ENCODE data around the gene KRIT1. TPM values are rescaled to one million over a fixed set of nuclear protein-coding genes. Genes with fewer than 3 reads are reported as not detected.

Gene KRIT1
- total and polyA plus RNA-seq, 2 experiments from 2014 or later, result 25.3 to 50.6 TPM

GRCh38 chr7:92260248-92260781 is 14.6 kb upstream of the KRIT1 start:
- Histone ChIP-seq H2AFZ (no peak overlapping the region), H4K20me1 (ENCODE audit: insufficient read depth, poor library complexity, severe bottlenecking) (no peaks in the 10 kb centered on the region), H3K9me2 (replicated peaks; ENCODE audit: insufficient read depth) (no peaks in the 10 kb centered on the region), H3K36me3 (replicated peaks; ENCODE audit: insufficient read depth, low read depth) (no peaks in the 10 kb centered on the region), H3K4me2 (no peak overlapping the region), H3K4me1 (ENCODE audit: insufficient read depth) (no peaks in the 10 kb centered on the region), H3K4me3 (no peak overlapping the region), H3K27ac (no peak overlapping the region), H3K27me3 (no peaks in the 10 kb centered on the region), H3K79me2 (peaks cover 88% of the 10 kb centered on the region), H3K9me3 (ENCODE audit: low read depth) (peaks cover 6% of the 10 kb centered on the region)
- WGBS (ENCODE audit: low lambda C conversion rate, missing lambda C conversion rate), result 85% methylated on average over 7 of the region's 7 CpGs
- no peak for TF ChIP-seq EZH2phosphoT487 (IDR thresholded peaks at IDR 0.05; ENCODE audit: low read depth, severe bottlenecking, unreplicated experiment)
- TF ChIP-seq CTCF (IDR thresholded peaks at IDR 0.05; ENCODE audit: poor library complexity), result no peak
- no peak for TF ChIP-seq EZH2 (IDR thresholded peaks at IDR 0.05; ENCODE audit: borderline replicate concordance)
- DNase-seq (ENCODE audit: low spot score), result no peak

DNA sequence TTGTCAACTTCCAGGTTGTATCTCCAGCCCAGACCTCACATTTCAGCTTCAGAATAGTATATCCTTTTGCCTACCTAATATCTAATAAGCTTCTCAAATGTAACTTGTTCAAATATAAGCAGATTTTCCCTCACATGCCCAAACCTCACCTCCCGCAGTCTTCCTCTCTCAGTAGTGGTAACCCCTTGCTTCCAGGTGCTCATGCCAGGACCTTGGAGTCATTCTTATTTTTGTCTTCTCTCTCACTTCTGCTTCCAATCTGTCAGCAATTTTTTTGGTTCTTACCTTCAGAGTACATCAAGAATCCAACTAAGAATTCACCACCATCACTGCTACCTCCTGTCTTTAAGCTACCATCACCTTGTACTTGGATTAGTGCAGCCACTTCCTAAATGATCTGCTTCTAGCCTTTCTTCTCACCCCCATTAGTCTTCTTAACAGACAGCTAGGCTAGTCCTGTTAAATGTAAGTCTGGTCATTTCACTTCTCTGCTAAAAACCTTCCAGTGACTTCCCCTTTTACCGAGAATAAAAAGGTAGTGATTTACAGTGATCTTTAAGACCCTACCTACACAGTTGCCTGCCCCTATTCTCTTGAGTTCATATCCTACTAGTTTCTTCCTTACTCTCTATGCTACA is 14.0 kb upstream of the KRIT1 start:
- H3K4me3 ChIP-seq, result no peak overlapping the region

DNA sequence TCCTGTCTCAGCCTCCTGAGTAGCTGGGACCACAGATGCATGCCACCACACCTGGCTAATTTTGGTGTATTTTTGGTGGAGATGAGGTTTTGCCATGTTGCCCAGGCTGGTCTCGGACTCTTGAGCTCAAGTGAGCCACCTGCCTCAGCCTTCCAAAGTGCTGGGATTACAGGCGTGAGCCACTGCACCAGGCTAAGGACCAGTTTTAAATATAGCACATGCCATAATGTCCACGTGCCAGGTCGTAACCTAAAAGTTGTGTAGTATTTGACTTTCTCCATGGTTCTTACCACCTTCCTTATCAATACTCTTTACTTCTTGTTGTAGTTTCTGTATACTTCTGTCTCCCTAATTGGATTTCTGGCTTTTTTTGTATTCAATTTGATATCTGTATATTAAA is 13.3 kb upstream of the KRIT1 start:
- DNase-seq (ENCODE audit: low spot score), result no peak
- Histone ChIP-seq H3K4me3 (no peak overlapping the region), H3K79me2 (peaks cover 88% of the 10 kb centered on the region), H3K9me2 (replicated peaks; ENCODE audit: insufficient read depth) (no peaks in the 10 kb centered on the region), H3K4me1 (ENCODE audit: insufficient read depth) (no peaks in the 10 kb centered on the region), H3K27me3 (no peaks in the 10 kb centered on the region), H2AFZ (no peak overlapping the region), H3K4me2 (no peak overlapping the region), H3K9me3 (ENCODE audit: low read depth) (peaks cover 6% of the 10 kb centered on the region), H4K20me1 (ENCODE audit: insufficient read depth, poor library complexity, severe bottlenecking) (no peaks in the 10 kb centered on the region), H3K36me3 (replicated peaks; ENCODE audit: insufficient read depth, low read depth) (no peaks in the 10 kb centered on the region), H3K27ac (no peak overlapping the region)
- TF ChIP-seq EZH2phosphoT487 (IDR thresholded peaks at IDR 0.05; ENCODE audit: low read depth, severe bottlenecking, unreplicated experiment) (no peak), CTCF (IDR thresholded peaks at IDR 0.05; ENCODE audit: poor library complexity) (no peak), EZH2 (IDR thresholded peaks at IDR 0.05; ENCODE audit: borderline replicate concordance) (no peak)
- 97% methylated on average over 4 of the region's 4 CpGs for WGBS (ENCODE audit: low lambda C conversion rate, missing lambda C conversion rate)

More for the DNA sequence above, 14.0 kb upstream of the KRIT1 start:
- DNase-seq (ENCODE audit: low spot score), result no peak
- no peaks in the 10 kb centered on the region for H4K20me1 ChIP-seq (ENCODE audit: insufficient read depth, poor library complexity, severe bottlenecking)
- no peak overlapping the region for H3K4me2 ChIP-seq
- H3K4me1 ChIP-seq (ENCODE audit: insufficient read depth), result no peaks in the 10 kb centered on the region
- H3K36me3 ChIP-seq (replicated peaks; ENCODE audit: insufficient read depth, low read depth), result no peaks in the 10 kb centered on the region
- no peaks in the 10 kb centered on the region for H3K27me3 ChIP-seq
- no peak overlapping the region for H2AFZ ChIP-seq
- no peak overlapping the region for H3K27ac ChIP-seq
- peaks cover 6% of the 10 kb centered on the region for H3K9me3 ChIP-seq (ENCODE audit: low read depth)
- H3K79me2 ChIP-seq, result peaks cover 88% of the 10 kb centered on the region
- TF ChIP-seq EZH2 (IDR thresholded peaks at IDR 0.05; ENCODE audit: borderline replicate concordance) (no peak), EZH2phosphoT487 (IDR thresholded peaks at IDR 0.05; ENCODE audit: low read depth, severe bottlenecking, unreplicated experiment) (no peak), CTCF (IDR thresholded peaks at IDR 0.05; ENCODE audit: poor library complexity) (no peak)
- no peaks in the 10 kb centered on the region for H3K9me2 ChIP-seq (replicated peaks; ENCODE audit: insufficient read depth)
- WGBS (ENCODE audit: low lambda C conversion rate, missing lambda C conversion rate), result 94% methylated on average over 2 of the region's 2 CpGs
